Breast epithelium (tissue), 3 donors: ENCODE data around the gene FHL1.
"Not testable (repeated sequence)": the region's sequence is repeated elsewhere in the genome, so short reads cannot be mapped to it uniquely, and the experiment has no call there.

Experiments
- POLR2A ChIP-seq: fragments of 450-650 bp; IDR thresholded peaks from one replicate; pipeline ENCODE4 v1.6.1; 2016; ENCODE audit warnings: antibody characterized with exemption, mild to moderate bottlenecking, moderate library complexity
- POLR2AphosphoS5 ChIP-seq, 3 donors: sonication (generic); formaldehyde crosslinking; IDR thresholded peaks; one replicate each; pipeline ENCODE4 v1.6.1; 2017; ENCODE audit warnings: antibody characterized with exemption in 3 of 3
- TF ChIP-seq, protein P1 (sequence below), 3 donors: fragments of 450-650 bp; IDR thresholded peaks; one replicate each; pipeline ENCODE4 v1.5.1; 2016 to 2017; ENCODE audit warnings: antibody characterized with exemption in 3 of 3, mild to moderate bottlenecking in 3 of 3, moderate library complexity in 3 of 3

DNA sequence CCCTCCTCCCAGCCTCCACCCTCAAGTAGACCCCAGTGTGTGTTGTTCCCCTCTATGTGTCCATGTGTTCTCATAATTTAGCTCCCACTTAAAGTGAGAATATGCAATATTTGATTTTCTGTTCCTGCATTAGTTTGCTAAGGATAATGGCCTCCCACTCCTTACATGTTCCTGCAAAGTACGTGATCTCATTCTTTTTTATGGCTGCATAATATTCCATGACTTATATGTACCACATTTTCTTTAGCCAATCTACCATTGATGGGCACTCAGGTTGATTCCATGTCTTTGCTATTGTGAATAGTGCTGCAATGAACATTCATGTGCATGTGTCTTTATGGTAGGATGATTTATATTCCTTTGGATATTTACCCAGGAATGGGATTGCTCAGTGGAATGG, 38.4 kb upstream of the FHL1 start:
- TF ChIP-seq, protein P1, sequence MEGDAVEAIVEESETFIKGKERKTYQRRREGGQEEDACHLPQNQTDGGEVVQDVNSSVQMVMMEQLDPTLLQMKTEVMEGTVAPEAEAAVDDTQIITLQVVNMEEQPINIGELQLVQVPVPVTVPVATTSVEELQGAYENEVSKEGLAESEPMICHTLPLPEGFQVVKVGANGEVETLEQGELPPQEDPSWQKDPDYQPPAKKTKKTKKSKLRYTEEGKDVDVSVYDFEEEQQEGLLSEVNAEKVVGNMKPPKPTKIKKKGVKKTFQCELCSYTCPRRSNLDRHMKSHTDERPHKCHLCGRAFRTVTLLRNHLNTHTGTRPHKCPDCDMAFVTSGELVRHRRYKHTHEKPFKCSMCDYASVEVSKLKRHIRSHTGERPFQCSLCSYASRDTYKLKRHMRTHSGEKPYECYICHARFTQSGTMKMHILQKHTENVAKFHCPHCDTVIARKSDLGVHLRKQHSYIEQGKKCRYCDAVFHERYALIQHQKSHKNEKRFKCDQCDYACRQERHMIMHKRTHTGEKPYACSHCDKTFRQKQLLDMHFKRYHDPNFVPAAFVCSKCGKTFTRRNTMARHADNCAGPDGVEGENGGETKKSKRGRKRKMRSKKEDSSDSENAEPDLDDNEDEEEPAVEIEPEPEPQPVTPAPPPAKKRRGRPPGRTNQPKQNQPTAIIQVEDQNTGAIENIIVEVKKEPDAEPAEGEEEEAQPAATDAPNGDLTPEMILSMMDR (IDR thresholded peaks at IDR 0.05) = not testable (repeated sequence)
- TF ChIP-seq POLR2AphosphoS5 (IDR thresholded peaks at IDR 0.05); POLR2A: not testable (repeated sequence)
